ENCODE measurements around the gene TPPP2.

DNA sequence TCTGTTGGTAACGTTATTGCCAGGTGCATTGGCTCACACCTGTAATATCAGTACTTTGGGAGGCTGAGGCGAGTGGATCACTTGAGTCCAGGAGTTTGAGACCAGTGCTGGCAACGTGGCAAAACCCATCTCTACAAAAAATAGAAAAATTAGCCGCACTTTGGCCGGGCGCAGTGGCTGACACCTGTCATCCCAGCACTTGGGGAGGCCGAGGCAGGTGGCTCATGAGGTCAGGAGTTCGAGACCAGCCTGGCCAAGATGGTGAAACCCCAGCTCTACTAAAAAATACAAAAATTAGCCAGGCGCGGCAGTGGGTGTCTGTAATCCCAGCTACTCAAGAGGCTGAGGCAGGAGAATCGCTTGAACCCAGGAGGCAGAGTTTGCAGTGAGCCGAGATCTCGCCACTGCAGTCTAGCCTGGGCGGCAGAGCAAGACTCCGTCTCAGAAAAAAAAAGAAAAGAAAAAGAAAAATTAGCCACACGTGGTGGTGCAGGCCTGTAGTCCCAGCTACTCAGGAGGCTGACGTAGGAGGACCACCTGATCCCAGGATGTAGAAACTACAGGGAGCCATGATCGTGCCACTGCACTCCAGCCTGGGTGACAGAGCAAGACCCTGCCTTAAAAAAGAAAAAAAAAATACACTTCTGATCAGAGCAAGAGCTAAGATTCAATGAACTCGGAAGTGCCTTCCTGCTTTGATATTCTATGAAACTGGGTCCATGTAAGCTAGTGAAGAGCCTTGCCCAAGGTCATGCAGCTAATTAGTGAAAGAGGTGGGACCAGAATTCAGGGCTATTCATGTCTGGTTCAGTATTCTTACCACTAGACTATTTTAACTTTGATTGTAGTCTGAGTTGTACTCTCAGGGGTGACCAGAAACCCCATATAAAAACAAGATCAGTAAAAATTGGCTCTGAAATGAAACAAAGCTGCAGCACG, 23.4 kb downstream of the TPPP2 start:
- TF ChIP-seq POLR2A (IDR thresholded peaks at IDR 0.05; ENCODE audit: low read depth), result no peak
- no peak for TF ChIP-seq EP300 (IDR thresholded peaks at IDR 0.05)
- TF ChIP-seq, protein P1, sequence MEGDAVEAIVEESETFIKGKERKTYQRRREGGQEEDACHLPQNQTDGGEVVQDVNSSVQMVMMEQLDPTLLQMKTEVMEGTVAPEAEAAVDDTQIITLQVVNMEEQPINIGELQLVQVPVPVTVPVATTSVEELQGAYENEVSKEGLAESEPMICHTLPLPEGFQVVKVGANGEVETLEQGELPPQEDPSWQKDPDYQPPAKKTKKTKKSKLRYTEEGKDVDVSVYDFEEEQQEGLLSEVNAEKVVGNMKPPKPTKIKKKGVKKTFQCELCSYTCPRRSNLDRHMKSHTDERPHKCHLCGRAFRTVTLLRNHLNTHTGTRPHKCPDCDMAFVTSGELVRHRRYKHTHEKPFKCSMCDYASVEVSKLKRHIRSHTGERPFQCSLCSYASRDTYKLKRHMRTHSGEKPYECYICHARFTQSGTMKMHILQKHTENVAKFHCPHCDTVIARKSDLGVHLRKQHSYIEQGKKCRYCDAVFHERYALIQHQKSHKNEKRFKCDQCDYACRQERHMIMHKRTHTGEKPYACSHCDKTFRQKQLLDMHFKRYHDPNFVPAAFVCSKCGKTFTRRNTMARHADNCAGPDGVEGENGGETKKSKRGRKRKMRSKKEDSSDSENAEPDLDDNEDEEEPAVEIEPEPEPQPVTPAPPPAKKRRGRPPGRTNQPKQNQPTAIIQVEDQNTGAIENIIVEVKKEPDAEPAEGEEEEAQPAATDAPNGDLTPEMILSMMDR (IDR thresholded peaks at IDR 0.05), result no peak

All from esophagus muscularis mucosa (tissue), 4 donors.